HepG2 (cell line): ENCODE measurements around the gene SLC12A9. TPM values are rescaled to one million over a fixed set of nuclear protein-coding genes. Genes with fewer than 3 reads are reported as not detected.

Source experiments
- ATAC-seq: fragments of 200-7000 bp; cut with Tn5 transposase; 3 replicates; pipeline ENCODE4 v1.9.1; 2020; ENCODE audit warnings: mild to moderate bottlenecking, moderate library complexity
- BruUV-seq: library from RNA; stranded (reverse); fragments of 400-500 nt; replicated peaks from 2 replicates; lab custom pipeline; 2021; lab: Mats Ljungman, UMichigan
- CTCF ChIA-PET: fragments of 300-600 bp; formaldehyde crosslinking; extraction: SDS; loops from one replicate; lab custom pipeline; 2021; ENCODE audit warnings: low total read pairs, inconsistent platforms, low intra/inter-chr PET ratio; lab: Yijun Ruan, JAX
- POLR2A ChIA-PET: fragments of 350-600 bp; sonication (Branson Sonifier 250); formaldehyde crosslinking; loops from one replicate; lab custom pipeline; 2020; ENCODE audit warnings: antibody characterized with exemption, inconsistent platforms; lab: Yijun Ruan, JAX
- DNase-seq: peaks from one replicate; pipeline ENCODE4 v3.0.0-alpha.2; 2015; ENCODE audit warnings: low spot score
- FAIRE-seq: peaks from 3 replicates; lab custom pipeline; 2011; peaks lifted over from hg19 to GRCh38; lab: Jason Lieb, UNC
- H2AFZ ChIP-seq: one replicate; pipeline ENCODE4 v1.6.1; 2011; ENCODE audit warnings: low read length, inconsistent platforms
- H3K27ac ChIP-seq: fragments of 300-600 bp; 3 replicates; pipeline ENCODE4 v1.8.0; 2011; ENCODE audit warnings: mixed run types, mild to moderate bottlenecking, mixed read lengths, low read length, inconsistent platforms; ENCODE audit not compliant: insufficient read depth; ENCODE audit errors: extremely low read length
- H3K27me3 ChIP-seq, 2 experiments: fragments of 200-600 bp in 1 of 2; 2 replicates in 1 of 2; 3 replicates in 1 of 2; pipeline versions ENCODE4 v1.6.0 to v1.8.0; 2011; ENCODE audit warnings: low read length in 2 of 2, mild to moderate bottlenecking in 2 of 2, moderate library complexity in 2 of 2, inconsistent platforms in 1 of 2; ENCODE audit not compliant: insufficient read depth in 2 of 2, control insufficient read depth in 1 of 2
- H3K36me3 ChIP-seq, 2 experiments: fragments of 200-600 bp in 1 of 2; replicated peaks in 1 of 2; 2 replicates in 1 of 2; 3 replicates in 1 of 2; pipeline versions ENCODE4 v1.5.1 to v1.8.0; 2011; ENCODE audit warnings: low read length in 2 of 2, inconsistent platforms in 1 of 2; ENCODE audit not compliant: insufficient read depth in 2 of 2, control insufficient read depth in 1 of 2
- H3K4me1 ChIP-seq: 2 replicates; pipeline ENCODE4 v1.5.1; 2012; ENCODE audit warnings: low read length, inconsistent platforms; ENCODE audit not compliant: insufficient read depth
- H3K4me2 ChIP-seq: 2 replicates; pipeline ENCODE4 v1.6.0; 2011; ENCODE audit warnings: low read depth, low read length, inconsistent platforms
- H3K4me3 ChIP-seq, 3 experiments: fragments of 200-600 bp in 1 of 3; sonication (generic), shearing (Covaris generic) in 1 of 3; replicated peaks in 1 of 3; 2 replicates each; pipeline ENCODE4 v1.5.1; 2011 to 2016; ENCODE audit warnings: low read length in 3 of 3, inconsistent platforms in 2 of 3, low read depth in 2 of 3, mild to moderate bottlenecking in 2 of 3, control low read depth in 1 of 3, mixed read lengths in 1 of 3; ENCODE audit not compliant: insufficient read depth in 1 of 3
- H3K79me2 ChIP-seq: one replicate; pipeline ENCODE4 v1.6.1; 2011; ENCODE audit warnings: low read length, inconsistent platforms; ENCODE audit not compliant: insufficient read depth
- H3K9ac ChIP-seq: 2 replicates; pipeline ENCODE4 v1.6.0; 2011; ENCODE audit warnings: mild to moderate bottlenecking, low read depth, low read length, inconsistent platforms; ENCODE audit not compliant: insufficient read depth
- H3K9me3 ChIP-seq: 2 replicates; pipeline ENCODE4 v1.5.1; 2012; ENCODE audit warnings: mild to moderate bottlenecking, low read length
- H4K20me1 ChIP-seq: 2 replicates; pipeline ENCODE4 v1.6.0; 2011; ENCODE audit warnings: inconsistent platforms, mild to moderate bottlenecking, low read length, moderate library complexity; ENCODE audit not compliant: insufficient read depth
- DNMT1 ChIP-seq: sonication (generic); formaldehyde crosslinking; IDR thresholded peaks from 2 replicates; pipeline ENCODE4 v1.5.1; 2020; ENCODE audit warnings: mild to moderate bottlenecking, missing genetic modification reagents
- HOXA9 ChIP-seq: sonication (generic); formaldehyde crosslinking; IDR thresholded peaks from 2 replicates; pipeline ENCODE4 v1.8.1; 2022; ENCODE audit warnings: missing genetic modification reagents, mild to moderate bottlenecking, moderate library complexity, borderline replicate concordance
- KAT7 ChIP-seq: IDR thresholded peaks from 2 replicates; pipeline ENCODE4 v1.6.1; 2018; ENCODE audit warnings: borderline replicate concordance, missing compliant biosample characterization
- KAT8 ChIP-seq: IDR thresholded peaks from 2 replicates; pipeline ENCODE4 v1.6.1; 2016; ENCODE audit warnings: missing genetic modification reagents, missing compliant biosample characterization
- MAF1 ChIP-seq: sonication (generic); formaldehyde crosslinking; IDR thresholded peaks from 2 replicates; pipeline ENCODE4 v1.5.0; 2020; ENCODE audit warnings: missing genetic modification reagents, borderline replicate concordance
- MIER2 ChIP-seq: IDR thresholded peaks from 2 replicates; pipeline ENCODE4 v1.6.1; 2016; ENCODE audit warnings: missing biosample characterization, missing genetic modification reagents
- NONO ChIP-seq, 2 experiments: fragments of 450-650 bp in 1 of 2; sonication (generic) in 1 of 2; formaldehyde crosslinking in 1 of 2; IDR thresholded peaks in 1 of 2; conservative IDR thresholded peaks in 1 of 2; 2 replicates each; pipeline versions ENCODE4 v1.6.1 to v1.8.0; 2017 to 2022; ENCODE audit warnings: mild to moderate bottlenecking in 1 of 2, missing genetic modification reagents in 1 of 2, moderate library complexity in 1 of 2
- SNAPC2 ChIP-seq: sonication (generic); formaldehyde crosslinking; IDR thresholded peaks from 2 replicates; pipeline ENCODE4 v1.8.1; 2022; ENCODE audit warnings: mild to moderate bottlenecking, missing genetic modification reagents
- SRY ChIP-seq: sonication (generic); formaldehyde crosslinking; IDR thresholded peaks from 2 replicates; pipeline ENCODE4 v1.8.0; 2022; ENCODE audit warnings: mild to moderate bottlenecking, missing genetic modification reagents
- THAP11 ChIP-seq: IDR thresholded peaks from 2 replicates; pipeline ENCODE4 v1.6.1; 2016; ENCODE audit warnings: missing biosample characterization, missing genetic modification reagents
- ZBTB1 ChIP-seq: sonication (generic); formaldehyde crosslinking; IDR thresholded peaks from 2 replicates; pipeline ENCODE4 v1.4.0; 2020; ENCODE audit warnings: missing genetic modification reagents, borderline replicate concordance
- ZMYM4 ChIP-seq: sonication (generic); formaldehyde crosslinking; IDR thresholded peaks from 2 replicates; pipeline ENCODE4 v1.8.1; 2023; ENCODE audit warnings: mild to moderate bottlenecking, missing genetic modification reagents
- ZNF121 ChIP-seq: sonication (generic); formaldehyde crosslinking; IDR thresholded peaks from 2 replicates; pipeline ENCODE4 v1.5.0; 2020; ENCODE audit warnings: mild to moderate bottlenecking, missing genetic modification reagents
- ZNF781 ChIP-seq: sonication (generic); formaldehyde crosslinking; IDR thresholded peaks from 2 replicates; pipeline ENCODE4 v1.5.1; 2020; ENCODE audit warnings: borderline replicate concordance, mild to moderate bottlenecking, missing genetic modification reagents; ENCODE audit errors: not compliant biosample characterization
- WGBS: methylation state at CpG from one replicate; pipeline ENCODE4 v1.1.6; 2017; ENCODE audit warnings: low lambda C conversion rate; 5-methylcytosine and 5-hydroxymethylcytosine counted together
- in situ Hi-C: cut with HindIII; loops from 2 replicates; pipeline ENCODE4 v1.10.0; 2017; ENCODE audit warnings: low pct_unique_long_range_greater_than_20kb; ENCODE audit not compliant: extremely low pct_ligation_motif_present
- intact Hi-C: fragments of 100-400 bp; cut with micrococcal nuclease; formaldehyde crosslinking; loops from one replicate; pipeline ENCODE4 v1.10.0; 2022; ENCODE audit not compliant: unreplicated experiment
- polyA plus RNA-seq, 8 experiments: library from polyadenylated mRNA; depleted of rRNA in 3 of 8; stranded (reverse) in 7 of 8; unstranded in 1 of 8; fragments of >200 nt; fragmentation: Illumina TruSeq in 4 of 8; extraction: Trizol in 4 of 8; gene quantifications; 2 replicates each; pipeline versions ENCODE4 v1.2.1 to v1.2.3, GENCODE V29; 2011 to 2016; ENCODE audit warnings: low read depth in 4 of 8, missing spikeins in 1 of 8, mixed read lengths in 1 of 8; ENCODE audit not compliant: insufficient read depth in 1 of 8
- total RNA-seq, 5 experiments: library from RNA; depleted of rRNA; stranded (reverse); fragments of >200 nt; fragmentation: Illumina TruSeq; extraction: Trizol; gene quantifications; 2 replicates each; pipeline ENCODE4 v1.2.3, GENCODE V29; 2016; ENCODE audit warnings: low read depth in 1 of 5
- TF ChIP-seq, protein P1 (sequence below): sonication (generic); formaldehyde crosslinking; IDR thresholded peaks from 2 replicates; pipeline ENCODE4 v1.8.1; 2022; ENCODE audit warnings: low read depth, mild to moderate bottlenecking, missing genetic modification reagents
- TF ChIP-seq, protein P2 (sequence below): sonication (generic); formaldehyde crosslinking; IDR thresholded peaks from 2 replicates; pipeline ENCODE4 v1.5.0; 2020; ENCODE audit warnings: mild to moderate bottlenecking, missing genetic modification reagents
- TF ChIP-seq, protein P3 (sequence below): sonication (generic); formaldehyde crosslinking; IDR thresholded peaks from 2 replicates; pipeline ENCODE4 v1.5.0; 2020; ENCODE audit warnings: mild to moderate bottlenecking, missing genetic modification reagents

Gene SLC12A9
- total and polyA plus RNA-seq, 2 of the 13 experiments (the other 11 are each of a cell fraction or from before 2014, with no cell fraction given): 8.7 to 16.6 TPM

DNA sequence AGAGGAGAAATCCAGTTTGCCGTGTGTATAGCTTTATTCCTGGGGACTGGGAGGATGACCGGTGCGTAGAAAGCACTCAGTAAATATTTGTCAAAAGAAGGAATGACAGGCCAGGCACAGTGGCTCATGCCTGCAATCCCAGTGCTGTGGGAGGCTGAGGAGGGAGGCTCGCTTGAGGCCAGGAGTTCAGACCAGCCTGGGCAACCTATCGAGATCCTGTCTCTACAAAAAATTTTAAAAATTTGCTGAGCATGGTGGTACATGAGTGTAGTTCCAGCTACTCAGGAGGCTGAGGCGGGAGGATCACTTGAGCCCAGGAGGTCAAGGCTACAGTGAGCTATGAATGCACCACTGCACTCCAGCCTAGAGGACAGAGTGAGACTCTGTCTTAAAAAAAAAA, 41.0 kb upstream of the SLC12A9 start:
- Histone ChIP-seq H3K4me3 (no peak overlapping the region), H4K20me1 (no peaks in the 10 kb centered on the region; the same call in 1 of the 2 replicates), H3K9me3 (no peaks in the 10 kb centered on the region), H3K4me2 (no peak overlapping the region)
- DNase-seq: no peak
- ATAC-seq: no peak
- TF ChIP-seq, protein P1, sequence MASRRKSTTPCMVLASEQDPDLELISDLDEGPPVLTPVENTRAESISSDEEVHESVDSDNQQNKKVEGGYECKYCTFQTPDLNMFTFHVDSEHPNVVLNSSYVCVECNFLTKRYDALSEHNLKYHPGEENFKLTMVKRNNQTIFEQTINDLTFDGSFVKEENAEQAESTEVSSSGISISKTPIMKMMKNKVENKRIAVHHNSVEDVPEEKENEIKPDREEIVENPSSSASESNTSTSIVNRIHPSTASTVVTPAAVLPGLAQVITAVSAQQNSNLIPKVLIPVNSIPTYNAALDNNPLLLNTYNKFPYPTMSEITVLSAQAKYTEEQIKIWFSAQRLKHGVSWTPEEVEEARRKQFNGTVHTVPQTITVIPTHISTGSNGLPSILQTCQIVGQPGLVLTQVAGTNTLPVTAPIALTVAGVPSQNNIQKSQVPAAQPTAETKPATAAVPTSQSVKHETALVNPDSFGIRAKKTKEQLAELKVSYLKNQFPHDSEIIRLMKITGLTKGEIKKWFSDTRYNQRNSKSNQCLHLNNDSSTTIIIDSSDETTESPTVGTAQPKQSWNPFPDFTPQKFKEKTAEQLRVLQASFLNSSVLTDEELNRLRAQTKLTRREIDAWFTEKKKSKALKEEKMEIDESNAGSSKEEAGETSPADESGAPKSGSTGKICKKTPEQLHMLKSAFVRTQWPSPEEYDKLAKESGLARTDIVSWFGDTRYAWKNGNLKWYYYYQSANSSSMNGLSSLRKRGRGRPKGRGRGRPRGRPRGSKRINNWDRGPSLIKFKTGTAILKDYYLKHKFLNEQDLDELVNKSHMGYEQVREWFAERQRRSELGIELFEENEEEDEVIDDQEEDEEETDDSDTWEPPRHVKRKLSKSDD (CRISPR knock-in tag): no peak
- no peak for TF ChIP-seq DNMT1 (CRISPR knock-in tag)
- no peak for TF ChIP-seq ZNF781 (CRISPR knock-in tag)
- TF ChIP-seq ZNF121: peak; percentile 47; the same call in 1 of the 2 replicates
- TF ChIP-seq SRY (CRISPR knock-in tag): no peak
- no peak for TF ChIP-seq ZBTB1 (CRISPR knock-in tag)
- TF ChIP-seq KAT7: no peak
- TF ChIP-seq KAT8 (CRISPR knock-in tag): no peak
- TF ChIP-seq MIER2 (CRISPR knock-in tag): no peak
- no peak for TF ChIP-seq NONO (IDR thresholded peaks at IDR 0.05)
- TF ChIP-seq NONO (CRISPR knock-in tag; conservative IDR thresholded peaks at IDR 0.05): no peak
- TF ChIP-seq MAF1 (CRISPR knock-in tag): no peak
- TF ChIP-seq, protein P2, sequence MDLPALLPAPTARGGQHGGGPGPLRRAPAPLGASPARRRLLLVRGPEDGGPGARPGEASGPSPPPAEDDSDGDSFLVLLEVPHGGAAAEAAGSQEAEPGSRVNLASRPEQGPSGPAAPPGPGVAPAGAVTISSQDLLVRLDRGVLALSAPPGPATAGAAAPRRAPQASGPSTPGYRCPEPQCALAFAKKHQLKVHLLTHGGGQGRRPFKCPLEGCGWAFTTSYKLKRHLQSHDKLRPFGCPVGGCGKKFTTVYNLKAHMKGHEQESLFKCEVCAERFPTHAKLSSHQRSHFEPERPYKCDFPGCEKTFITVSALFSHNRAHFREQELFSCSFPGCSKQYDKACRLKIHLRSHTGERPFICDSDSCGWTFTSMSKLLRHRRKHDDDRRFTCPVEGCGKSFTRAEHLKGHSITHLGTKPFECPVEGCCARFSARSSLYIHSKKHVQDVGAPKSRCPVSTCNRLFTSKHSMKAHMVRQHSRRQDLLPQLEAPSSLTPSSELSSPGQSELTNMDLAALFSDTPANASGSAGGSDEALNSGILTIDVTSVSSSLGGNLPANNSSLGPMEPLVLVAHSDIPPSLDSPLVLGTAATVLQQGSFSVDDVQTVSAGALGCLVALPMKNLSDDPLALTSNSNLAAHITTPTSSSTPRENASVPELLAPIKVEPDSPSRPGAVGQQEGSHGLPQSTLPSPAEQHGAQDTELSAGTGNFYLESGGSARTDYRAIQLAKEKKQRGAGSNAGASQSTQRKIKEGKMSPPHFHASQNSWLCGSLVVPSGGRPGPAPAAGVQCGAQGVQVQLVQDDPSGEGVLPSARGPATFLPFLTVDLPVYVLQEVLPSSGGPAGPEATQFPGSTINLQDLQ (CRISPR knock-in tag): no peak
- TF ChIP-seq, protein P3, sequence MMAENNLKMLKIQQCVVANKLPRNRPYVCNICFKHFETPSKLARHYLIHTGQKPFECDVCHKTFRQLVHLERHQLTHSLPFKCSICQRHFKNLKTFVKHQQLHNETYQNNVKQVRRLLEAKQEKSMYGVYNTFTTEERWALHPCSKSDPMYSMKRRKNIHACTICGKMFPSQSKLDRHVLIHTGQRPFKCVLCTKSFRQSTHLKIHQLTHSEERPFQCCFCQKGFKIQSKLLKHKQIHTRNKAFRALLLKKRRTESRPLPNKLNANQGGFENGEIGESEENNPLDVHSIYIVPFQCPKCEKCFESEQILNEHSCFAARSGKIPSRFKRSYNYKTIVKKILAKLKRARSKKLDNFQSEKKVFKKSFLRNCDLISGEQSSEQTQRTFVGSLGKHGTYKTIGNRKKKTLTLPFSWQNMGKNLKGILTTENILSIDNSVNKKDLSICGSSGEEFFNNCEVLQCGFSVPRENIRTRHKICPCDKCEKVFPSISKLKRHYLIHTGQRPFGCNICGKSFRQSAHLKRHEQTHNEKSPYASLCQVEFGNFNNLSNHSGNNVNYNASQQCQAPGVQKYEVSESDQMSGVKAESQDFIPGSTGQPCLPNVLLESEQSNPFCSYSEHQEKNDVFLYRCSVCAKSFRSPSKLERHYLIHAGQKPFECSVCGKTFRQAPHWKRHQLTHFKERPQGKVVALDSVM (CRISPR knock-in tag): peak; percentile 98
- TF ChIP-seq HOXA9: no peak
- TF ChIP-seq ZMYM4 (CRISPR knock-in tag): no peak
- TF ChIP-seq THAP11 (CRISPR knock-in tag): no peak
- TF ChIP-seq SNAPC2: no peak
- TF ChIP-seq, all 625 proteins: peak for 2
- H3K27me3 ChIP-seq: no peaks in the 10 kb centered on the region
- CTCF ChIA-PET: no interaction called here
- FAIRE-seq: no peak
- H3K36me3 ChIP-seq: peaks cover 24 to 73% of the 10 kb centered on the region in 2 experiments; a peak in 4 of 5 replicates
- no peak overlapping the region for H3K9ac ChIP-seq
- peaks cover 54% of the 10 kb centered on the region for H3K4me1 ChIP-seq
- H3K27ac ChIP-seq: no peak overlapping the region
- intact Hi-C loops: no loop called here
- in situ Hi-C loops: no loop called here
- no peaks in the 10 kb centered on the region for H3K79me2 ChIP-seq
- WGBS: 84% methylated on average over 6 of the region's 6 CpGs
- no peak overlapping the region for H2AFZ ChIP-seq
- BruUV-seq: no TSS peak
- POLR2A ChIA-PET: interaction anchor here (1.2 kb wide), 1 partner anchor 20 kb away, joined by 3 read pairs; no protein-coding TSS in a partner anchor
